Measurements from ENCODE around the gene CNGA1. TPM values are rescaled to one million over a fixed set of nuclear protein-coding genes. Genes with fewer than 3 reads are reported as not detected.

Gene CNGA1
- total RNA-seq, 1 experiment from 2014 or later = 1.0 TPM

GRCh38 chr4:48017108-48017571 lies 659 bp upstream of the CNGA1 start:
- H3K27me3 ChIP-seq (ENCODE audit: insufficient read depth, low read length) = no peaks in the 10 kb centered on the region
- Mint-ChIP-seq H3K27ac (peak overlapping the region; percentile 10 to 92 (median 80); a peak in 4 of 7 replicates), H3K36me3 (ENCODE audit: insufficient read depth in 1 of 3, low read depth in 3 of 3) (peaks cover 0 to 13% (median 0%) of the 10 kb centered on the region in 3 experiments; a peak in 2 of 7 replicates), H3K4me1 (peaks cover 43 to 49% of the 10 kb centered on the region in 2 experiments), H3K9me3 (no peaks in the 10 kb centered on the region; a peak in 3 of 5 replicates), H3K4me3 (peak overlapping the region; percentile 90 to 95), H3K27me3 (ENCODE audit: low read depth) (peaks cover 12% of the 10 kb centered on the region)
- H2AK5ac ChIP-seq (ENCODE audit: insufficient read length, low read length) = no peak overlapping the region
- peak overlapping the region; percentile 64 for H3K9ac ChIP-seq (ENCODE audit: extremely low read depth, insufficient read length, low read length)
- WGBS (ENCODE audit: extremely low coverage, insufficient read length, low lambda C conversion rate) = no CpG with 5 or more reads among the region's 35 CpGs
- H3K23ac ChIP-seq (ENCODE audit: insufficient read length, low read depth, low read length) = no peak overlapping the region
- no peak for TF ChIP-seq CTCF (conservative IDR thresholded peaks at IDR 0.05)
- no peak overlapping the region for H4K5ac ChIP-seq (ENCODE audit: insufficient read length, low read depth, low read length)
- H2BK12ac ChIP-seq (ENCODE audit: insufficient read length, low read depth, low read length) = no peak overlapping the region
- H2BK15ac ChIP-seq (ENCODE audit: low read depth, low read length) = no peak overlapping the region
- peak overlapping the region; percentile 76; the same call in 1 of the 2 replicates for H3K14ac ChIP-seq (ENCODE audit: insufficient read depth, low read length)
- H3K4me1 ChIP-seq (ENCODE audit: insufficient read depth, low read length) = no peaks in the 10 kb centered on the region
- H3K4ac ChIP-seq (ENCODE audit: low read depth, low read length) = no peak overlapping the region
- H3K79me2 ChIP-seq (ENCODE audit: insufficient read depth, low read length) = no peaks in the 10 kb centered on the region
- peak overlapping the region; percentile 94 for H3K4me2 ChIP-seq (ENCODE audit: insufficient read depth, insufficient read length, low read length)
- H3K18ac ChIP-seq (ENCODE audit: insufficient read length, low read depth, low read length) = peak overlapping the region; percentile 56
- H3T11ph ChIP-seq (ENCODE audit: low read length) = no peak overlapping the region
- H2BK20ac ChIP-seq (ENCODE audit: low read depth, low read length, poor library complexity, severe bottlenecking) = no peak overlapping the region
- peak; percentile 79 for DNase-seq
- H3K9me3 ChIP-seq (ENCODE audit: control insufficient read depth, low read depth, low read length) = no peaks in the 10 kb centered on the region
- H3K27ac ChIP-seq (ENCODE audit: insufficient read length, low read depth, low read length) = no peak overlapping the region
- H2BK120ac ChIP-seq (ENCODE audit: low read depth, low read length, poor library complexity, severe bottlenecking) = no peak overlapping the region
- no peak overlapping the region for H2BK5ac ChIP-seq (ENCODE audit: insufficient read length, low read length)
- H3K23me2 ChIP-seq (ENCODE audit: insufficient read length, low read depth, low read length, poor library complexity, severe bottlenecking) = peaks cover 9% of the 10 kb centered on the region
- H3K79me1 ChIP-seq (ENCODE audit: insufficient read depth, low read depth, low read length, poor library complexity, severe bottlenecking) = no peaks in the 10 kb centered on the region
- no peak overlapping the region for H4K8ac ChIP-seq (replicated peaks; ENCODE audit: insufficient read length, low read depth, low read length)
- peak overlapping the region; percentile 17 for H2AFZ ChIP-seq (ENCODE audit: low read length)
- H3K56ac ChIP-seq (ENCODE audit: insufficient read length, low read depth, low read length) = no peak overlapping the region
- no peak overlapping the region for H4K91ac ChIP-seq (ENCODE audit: insufficient read length, low read depth, low read length)
- H4K20me1 ChIP-seq (ENCODE audit: control insufficient read depth, insufficient read depth, insufficient read length) = no peaks in the 10 kb centered on the region
